ENCODE results near the gene ZFAND3. TPM values are rescaled to one million over a fixed set of nuclear protein-coding genes. Genes with fewer than 3 reads are reported as not detected.
A peak's percentile ranks its signal among the peaks of the same experiment; 100 is the strongest.

Gene ZFAND3
- polyA plus RNA-seq, 1 of the 3 experiments (the other 2 are of a cell fraction) = 16.7 TPM

DNA sequence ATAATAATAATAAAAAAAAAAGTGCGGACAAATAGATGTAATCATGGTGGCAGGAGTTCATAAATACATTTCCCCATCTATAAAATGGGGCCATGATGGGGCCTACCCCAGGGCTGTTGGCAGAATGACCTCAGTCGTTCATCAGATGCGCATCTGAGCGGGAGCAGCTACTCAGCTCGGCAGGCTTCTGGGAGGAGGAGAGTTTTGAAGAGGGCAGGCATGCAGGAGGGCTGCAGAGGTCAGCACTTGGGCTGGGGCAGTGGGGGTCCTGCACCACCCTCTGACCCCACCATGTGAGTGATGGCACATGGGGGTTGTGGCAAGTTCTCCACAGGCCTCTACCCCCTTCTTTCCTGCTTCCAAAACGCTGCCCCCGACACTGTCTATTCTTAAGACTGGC, 373.5 kb downstream of the ZFAND3 start:
- Histone ChIP-seq H3K27me3 (ENCODE audit: insufficient read depth) (no peaks in the 10 kb centered on the region), H3F3A (replicated peaks; ENCODE audit: insufficient read depth) (no peaks in the 10 kb centered on the region), H3K9ac (no peak overlapping the region), H2AFZ (ENCODE audit: low read depth) (no peak overlapping the region), H3K4me3 (ENCODE audit: low read depth in 2 of 2, low read length in 1 of 2) (no peak overlapping the region), H3K9me2 (no peaks in the 10 kb centered on the region), H3K4me2 (no peak overlapping the region), H3K9me3 (no peaks in the 10 kb centered on the region), H4K20me1 (ENCODE audit: insufficient read depth) (no peaks in the 10 kb centered on the region), H3K79me2 (ENCODE audit: insufficient read depth) (no peaks in the 10 kb centered on the region), H3K27ac (ENCODE audit: low read depth in 2 of 2, low read length in 1 of 2) (peak overlapping the region in 1 of 2 experiments; percentile 18; a peak in 1 of 4 replicates), H3K4me1 (ENCODE audit: control insufficient read depth in 1 of 2, insufficient read depth in 2 of 2, low read depth in 1 of 2, low read length in 1 of 2) (peaks cover 0 to 21% of the 10 kb centered on the region in 2 experiments; a peak in 1 of 4 replicates), H3K36me3 (replicated peaks in 1 of 2; ENCODE audit: control insufficient read depth in 1 of 2, insufficient read depth in 2 of 2, low read length in 1 of 2) (peaks cover 0 to 3% of the 10 kb centered on the region in 2 experiments)
- WGBS (ENCODE audit: low lambda C conversion rate) = 95% methylated on average over 7 of the region's 7 CpGs
- ChIA-PET POLR2A (no interaction called here), CTCF (no interaction called here)
- no peak for DNase-seq
- TF ChIP-seq, protein P1, sequence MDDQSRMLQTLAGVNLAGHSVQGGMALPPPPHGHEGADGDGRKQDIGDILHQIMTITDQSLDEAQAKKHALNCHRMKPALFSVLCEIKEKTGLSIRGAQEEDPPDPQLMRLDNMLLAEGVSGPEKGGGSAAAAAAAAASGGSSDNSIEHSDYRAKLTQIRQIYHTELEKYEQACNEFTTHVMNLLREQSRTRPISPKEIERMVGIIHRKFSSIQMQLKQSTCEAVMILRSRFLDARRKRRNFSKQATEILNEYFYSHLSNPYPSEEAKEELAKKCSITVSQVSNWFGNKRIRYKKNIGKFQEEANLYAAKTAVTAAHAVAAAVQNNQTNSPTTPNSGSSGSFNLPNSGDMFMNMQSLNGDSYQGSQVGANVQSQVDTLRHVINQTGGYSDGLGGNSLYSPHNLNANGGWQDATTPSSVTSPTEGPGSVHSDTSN (IDR thresholded peaks at IDR 0.05) = no peak
- TF ChIP-seq CHD2 (IDR thresholded peaks at IDR 0.05; ENCODE audit: low read length, partially characterized antibody) (no peak), RCOR1 (IDR thresholded peaks at IDR 0.05; ENCODE audit: low read length) (no peak), EZH2phosphoT487 (IDR thresholded peaks at IDR 0.05; ENCODE audit: borderline replicate concordance, low read depth) (no peak), SMC3 (IDR thresholded peaks at IDR 0.05; ENCODE audit: low read depth, low read length) (no peak), FOXJ3 (CRISPR knock-in tag; IDR thresholded peaks at IDR 0.05) (no peak)

DNA sequence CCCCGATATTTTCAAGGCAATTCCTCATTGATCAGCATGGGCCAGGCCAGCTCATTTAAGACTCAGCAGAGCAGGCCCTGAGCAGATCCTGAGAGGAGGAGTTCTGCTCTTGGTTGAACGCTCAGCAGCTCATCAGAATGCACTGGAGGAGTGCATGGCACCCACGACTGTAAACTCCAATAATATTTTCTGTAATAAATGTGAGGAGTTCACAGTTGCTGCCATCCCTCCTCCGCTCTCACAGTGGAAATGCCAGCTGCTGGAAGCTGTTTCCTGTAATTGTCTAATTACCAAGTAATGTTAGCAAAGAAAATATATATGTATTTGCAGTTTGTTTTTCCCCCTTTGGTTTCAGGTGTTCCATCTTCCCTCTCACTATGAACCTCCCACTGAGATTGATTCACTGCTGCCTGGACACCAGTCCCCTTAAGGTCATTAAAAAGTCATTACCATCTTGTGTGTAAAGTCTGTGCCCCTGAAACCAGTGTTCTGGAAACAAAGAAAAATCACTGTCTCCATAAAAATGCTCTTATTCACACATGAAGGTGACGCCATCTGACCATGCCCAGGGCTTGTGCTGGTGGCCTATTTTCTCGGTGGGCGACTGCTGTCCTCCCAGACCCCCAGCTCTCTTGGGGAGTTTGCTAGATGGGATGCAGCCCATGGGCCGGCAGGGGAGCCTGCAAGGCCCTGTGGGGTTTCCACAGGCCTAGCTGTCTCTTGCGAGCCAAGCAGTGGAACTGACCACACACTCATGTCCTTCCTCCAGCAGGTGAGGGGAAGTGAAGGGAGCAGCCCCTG, 374.2 kb downstream of the ZFAND3 start:
- CTCF ChIA-PET = interaction anchor here (1.1 to 1.3 kb wide), 3 partner anchors 73 to 182 kb away, joined by 3 read pairs; no protein-coding TSS in a partner anchor

More for the DNA sequence above, 374.2 kb downstream of the ZFAND3 start:
- Histone ChIP-seq H3K4me2 (no peak overlapping the region), H2AFZ (ENCODE audit: low read depth) (no peak overlapping the region), H3K4me3 (ENCODE audit: low read depth in 2 of 2, low read length in 1 of 2) (no peak overlapping the region), H3K36me3 (replicated peaks in 1 of 2; ENCODE audit: control insufficient read depth in 1 of 2, insufficient read depth in 2 of 2, low read length in 1 of 2) (peaks cover 0 to 3% of the 10 kb centered on the region in 2 experiments), H3K9me2 (no peaks in the 10 kb centered on the region), H3K79me2 (ENCODE audit: insufficient read depth) (no peaks in the 10 kb centered on the region), H3K27me3 (ENCODE audit: insufficient read depth) (no peaks in the 10 kb centered on the region), H3K4me1 (ENCODE audit: control insufficient read depth in 1 of 2, insufficient read depth in 2 of 2, low read depth in 1 of 2, low read length in 1 of 2) (peaks cover 0 to 21% of the 10 kb centered on the region in 2 experiments; a peak in 1 of 4 replicates), H3K27ac (ENCODE audit: low read depth in 2 of 2, low read length in 1 of 2) (peak overlapping the region in 1 of 2 experiments; percentile 18; a peak in 1 of 4 replicates), H3F3A (replicated peaks; ENCODE audit: insufficient read depth) (no peaks in the 10 kb centered on the region), H3K9ac (no peak overlapping the region), H4K20me1 (ENCODE audit: insufficient read depth) (no peaks in the 10 kb centered on the region), H3K9me3 (no peaks in the 10 kb centered on the region)
- TF ChIP-seq GABPA (IDR thresholded peaks at IDR 0.05; ENCODE audit: low read depth) = no peak
- TF ChIP-seq POLR2AphosphoS5 (IDR thresholded peaks at IDR 0.05; ENCODE audit: low read depth, low read length) = no peak
- TF ChIP-seq MEF2A (IDR thresholded peaks at IDR 0.05; ENCODE audit: borderline replicate concordance, low read depth) = no peak
- no peak for TF ChIP-seq RAD21 (IDR thresholded peaks at IDR 0.05; ENCODE audit: low read length)
- TF ChIP-seq YY1 (IDR thresholded peaks at IDR 0.05; ENCODE audit: low read depth) = no peak
- TF ChIP-seq, protein P2, sequence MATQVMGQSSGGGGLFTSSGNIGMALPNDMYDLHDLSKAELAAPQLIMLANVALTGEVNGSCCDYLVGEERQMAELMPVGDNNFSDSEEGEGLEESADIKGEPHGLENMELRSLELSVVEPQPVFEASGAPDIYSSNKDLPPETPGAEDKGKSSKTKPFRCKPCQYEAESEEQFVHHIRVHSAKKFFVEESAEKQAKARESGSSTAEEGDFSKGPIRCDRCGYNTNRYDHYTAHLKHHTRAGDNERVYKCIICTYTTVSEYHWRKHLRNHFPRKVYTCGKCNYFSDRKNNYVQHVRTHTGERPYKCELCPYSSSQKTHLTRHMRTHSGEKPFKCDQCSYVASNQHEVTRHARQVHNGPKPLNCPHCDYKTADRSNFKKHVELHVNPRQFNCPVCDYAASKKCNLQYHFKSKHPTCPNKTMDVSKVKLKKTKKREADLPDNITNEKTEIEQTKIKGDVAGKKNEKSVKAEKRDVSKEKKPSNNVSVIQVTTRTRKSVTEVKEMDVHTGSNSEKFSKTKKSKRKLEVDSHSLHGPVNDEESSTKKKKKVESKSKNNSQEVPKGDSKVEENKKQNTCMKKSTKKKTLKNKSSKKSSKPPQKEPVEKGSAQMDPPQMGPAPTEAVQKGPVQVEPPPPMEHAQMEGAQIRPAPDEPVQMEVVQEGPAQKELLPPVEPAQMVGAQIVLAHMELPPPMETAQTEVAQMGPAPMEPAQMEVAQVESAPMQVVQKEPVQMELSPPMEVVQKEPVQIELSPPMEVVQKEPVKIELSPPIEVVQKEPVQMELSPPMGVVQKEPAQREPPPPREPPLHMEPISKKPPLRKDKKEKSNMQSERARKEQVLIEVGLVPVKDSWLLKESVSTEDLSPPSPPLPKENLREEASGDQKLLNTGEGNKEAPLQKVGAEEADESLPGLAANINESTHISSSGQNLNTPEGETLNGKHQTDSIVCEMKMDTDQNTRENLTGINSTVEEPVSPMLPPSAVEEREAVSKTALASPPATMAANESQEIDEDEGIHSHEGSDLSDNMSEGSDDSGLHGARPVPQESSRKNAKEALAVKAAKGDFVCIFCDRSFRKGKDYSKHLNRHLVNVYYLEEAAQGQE (IDR thresholded peaks at IDR 0.05; ENCODE audit: low read depth, low read length) = no peak
- TF ChIP-seq TCF12 (IDR thresholded peaks at IDR 0.05) = no peak
- TF ChIP-seq SIN3A (IDR thresholded peaks at IDR 0.05; ENCODE audit: borderline replicate concordance, low read depth, low read length) = no peak
- TF ChIP-seq NRF1 (IDR thresholded peaks at IDR 0.05; ENCODE audit: low read depth, low read length) = no peak
- TF ChIP-seq EP300 (IDR thresholded peaks at IDR 0.05; ENCODE audit: borderline replicate concordance in 1 of 2, low read depth in 1 of 2, low read length in 1 of 2) = no peak
- TF ChIP-seq TEAD4 (IDR thresholded peaks at IDR 0.05; ENCODE audit: borderline replicate concordance, insufficient read depth) = no peak
- TF ChIP-seq SMC3 (IDR thresholded peaks at IDR 0.05; ENCODE audit: low read depth, low read length) = no peak
- POLR2A ChIA-PET = interaction anchor here (0.6 kb wide), 1 partner anchor 1434 kb away, joined by 3 read pairs; no protein-coding TSS in a partner anchor
- no peak for DNase-seq
- 81% methylated on average over 9 of the region's 9 CpGs for WGBS (ENCODE audit: low lambda C conversion rate)

Data from SK-N-SH (cell line).